Liver (tissue), 9 donors: ENCODE measurements around the gene RTN4RL1. TPM values are rescaled to one million over a fixed set of nuclear protein-coding genes. Genes with fewer than 3 reads are reported as not detected.

Experiments
- DNase-seq: peaks from one replicate; pipeline ENCODE4 v3.0.0-alpha.2; 2017; ENCODE audit warnings: low spot score
- H3K27ac ChIP-seq, 2 donors: one replicate each; pipeline ENCODE4 v1.7.0; 2013; ENCODE audit warnings: inconsistent platforms in 2 of 2, low read length in 2 of 2, control low read depth in 1 of 2, low read depth in 1 of 2, mild to moderate bottlenecking in 1 of 2
- H3K27me3 ChIP-seq, 4 donors: one replicate each; pipeline versions ENCODE4 v1.6.1 to v1.7.0; 2013; ENCODE audit warnings: low read length in 3 of 4, inconsistent platforms in 1 of 4, mild to moderate bottlenecking in 1 of 4, moderate library complexity in 1 of 4; ENCODE audit not compliant: control insufficient read depth in 4 of 4, insufficient read depth in 4 of 4
- H3K36me3 ChIP-seq, 4 donors: one replicate each; pipeline versions ENCODE4 v1.6.1 to v1.7.0; 2013; ENCODE audit warnings: low read length in 3 of 4, mild to moderate bottlenecking in 3 of 4, low read depth in 1 of 4, moderate library complexity in 1 of 4; ENCODE audit not compliant: control insufficient read depth in 4 of 4, insufficient read depth in 3 of 4
- H3K4me1 ChIP-seq, 4 donors: one replicate each; pipeline versions ENCODE4 v1.6.1 to v1.7.0; 2013; ENCODE audit warnings: low read length in 3 of 4, mild to moderate bottlenecking in 3 of 4, moderate library complexity in 1 of 4; ENCODE audit not compliant: control insufficient read depth in 4 of 4, insufficient read depth in 4 of 4
- H3K4me3 ChIP-seq, 3 donors: one replicate each; pipeline versions ENCODE4 v1.6.1 to v1.7.0; 2013; ENCODE audit warnings: low read length in 3 of 3, control low read depth in 1 of 3, low read depth in 1 of 3, mild to moderate bottlenecking in 1 of 3
- H3K9ac ChIP-seq, 2 donors: one replicate each; pipeline ENCODE4 v1.7.0; 2013; ENCODE audit warnings: low read length in 2 of 2, mild to moderate bottlenecking in 2 of 2, moderate library complexity in 2 of 2, control low read depth in 1 of 2, low read depth in 1 of 2
- H3K9me3 ChIP-seq, 4 donors: one replicate each; pipeline versions ENCODE4 v1.6.1 to v1.7.0; 2013; ENCODE audit warnings: low read length in 3 of 4; ENCODE audit not compliant: control insufficient read depth in 4 of 4
- ATF3 ChIP-seq: IDR thresholded peaks from 2 replicates; pipeline ENCODE4 v1.6.1; 2016; ENCODE audit warnings: antibody characterized with exemption
- EGR1 ChIP-seq, 2 donors: IDR thresholded peaks; 2 replicates each; pipeline ENCODE4 v1.6.1; 2016 to 2018; ENCODE audit warnings: antibody characterized with exemption in 2 of 2, low read depth in 2 of 2
- FOXA1 ChIP-seq: IDR thresholded peaks from 2 replicates; pipeline ENCODE4 v1.6.1; 2016; ENCODE audit warnings: antibody characterized with exemption
- FOXA2 ChIP-seq: IDR thresholded peaks from 2 replicates; pipeline ENCODE4 v1.6.1; 2016; ENCODE audit warnings: antibody characterized with exemption
- GABPA ChIP-seq, 2 donors: IDR thresholded peaks in 1 of 2; conservative IDR thresholded peaks in 1 of 2; 2 replicates each; pipeline ENCODE4 v1.6.1; 2016; ENCODE audit warnings: antibody characterized with exemption in 2 of 2, mild to moderate bottlenecking in 1 of 2, moderate library complexity in 1 of 2
- HNF4A ChIP-seq, 2 donors: conservative IDR thresholded peaks; 2 replicates each; pipeline ENCODE4 v1.6.1; 2016; ENCODE audit warnings: antibody characterized with exemption in 2 of 2, mild to moderate bottlenecking in 2 of 2
- HNF4G ChIP-seq: IDR thresholded peaks from 2 replicates; pipeline ENCODE4 v1.6.1; 2016; ENCODE audit warnings: antibody characterized with exemption
- JUND ChIP-seq, 2 donors: IDR thresholded peaks; 2 replicates each; pipeline ENCODE4 v1.6.1; 2016; ENCODE audit warnings: antibody characterized with exemption in 2 of 2
- NR2F2 ChIP-seq: IDR thresholded peaks from 2 replicates; pipeline ENCODE4 v1.6.1; 2016; ENCODE audit warnings: antibody characterized with exemption
- RAD21 ChIP-seq, 2 donors: IDR thresholded peaks; 2 replicates each; pipeline ENCODE4 v1.6.1; 2016; ENCODE audit warnings: antibody characterized with exemption in 2 of 2, mild to moderate bottlenecking in 2 of 2
- RXRA ChIP-seq, 2 donors: IDR thresholded peaks; 2 replicates each; pipeline ENCODE4 v1.6.1; 2017 to 2018; ENCODE audit warnings: antibody characterized with exemption in 2 of 2, mild to moderate bottlenecking in 1 of 2
- SP1 ChIP-seq: IDR thresholded peaks from 2 replicates; pipeline ENCODE4 v1.6.1; 2018; ENCODE audit warnings: antibody characterized with exemption, mild to moderate bottlenecking
- TAF1 ChIP-seq: conservative IDR thresholded peaks from 2 replicates; pipeline ENCODE4 v1.6.1; 2016; ENCODE audit warnings: antibody characterized with exemption, mild to moderate bottlenecking
- YY1 ChIP-seq: IDR thresholded peaks from 2 replicates; pipeline ENCODE4 v1.6.1; 2016; ENCODE audit warnings: antibody characterized with exemption, mild to moderate bottlenecking
- ZBTB33 ChIP-seq: IDR thresholded peaks from 2 replicates; pipeline ENCODE4 v1.6.1; 2016; ENCODE audit warnings: antibody characterized with exemption
- WGBS: extraction: QIAGEN DNeasy Blood & Tissue Kit; methylation state at CpG from one replicate; pipeline ENCODE4 v1.1.7; 2013; 5-methylcytosine and 5-hydroxymethylcytosine counted together
- polyA plus RNA-seq, 2 donors: library from polyadenylated mRNA; stranded (reverse) in 1 of 2; unstranded in 1 of 2; fragments of 200-250 nt in 1 of 2; fragments of >200 nt in 1 of 2; fragmentation: Nextera tagmentation in 1 of 2; extraction: Ambion mirVana in 1 of 2; gene quantifications; one replicate each; pipeline versions ENCODE4 v1.2.1 to v1.2.3, GENCODE V29; 2013 to 2015
- total RNA-seq, 2 donors: library from RNA; depleted of rRNA; stranded (reverse); fragments of >200 nt; gene quantifications; one replicate each; pipeline ENCODE4 v1.2.3, GENCODE V29; 2014
- TF ChIP-seq, protein P1 (sequence below): fragments of 150-350 bp; IDR thresholded peaks from 2 replicates; pipeline ENCODE4 v1.5.1; 2017; ENCODE audit warnings: improper control_type of control experiment, low read depth, low read length; ENCODE audit not compliant: missing input control
- TF ChIP-seq, protein P2 (sequence below): IDR thresholded peaks from 2 replicates; pipeline ENCODE4 v1.6.1; 2016; ENCODE audit warnings: antibody characterized with exemption, mild to moderate bottlenecking
- TF ChIP-seq, protein P3 (sequence below): IDR thresholded peaks from 2 replicates; pipeline ENCODE4 v1.6.1; 2016; ENCODE audit warnings: antibody characterized with exemption
- donor health status: healthy.
- donor health status: healthy.
- donor health status: healthy.
- donor health status: healthy.
- donor health status: healthy.

The RTN4RL1 gene
- total and polyA plus RNA-seq, 4 donors: 0.04 to 5.4 (median 1.2) TPM

GRCh38 chr17:2011411-2012371 is 13.4 kb downstream of the RTN4RL1 start:
- Histone ChIP-seq H3K27ac (peak overlapping the region; percentile 6 to 57), H3K36me3 (no peaks in the 10 kb centered on the region), H3K4me3 (peak overlapping the region in 1 of 3 donors; percentile 6), H3K9me3 (no peaks in the 10 kb centered on the region), H3K27me3 (no peaks in the 10 kb centered on the region), H3K4me1 (peaks cover 15 to 70% (median 34%) of the 10 kb centered on the region in 4 donors), H3K9ac (no peak overlapping the region)
- WGBS: 26% methylated on average over 24 of the region's 24 CpGs
- no peak for DNase-seq
- TF ChIP-seq RAD21 (IDR thresholded peaks at IDR 0.05): peak in 1 of 2 donors; percentile 22
- TF ChIP-seq JUND (IDR thresholded peaks at IDR 0.05): peak in 1 of 2 donors; percentile 27
- TF ChIP-seq, protein P1, sequence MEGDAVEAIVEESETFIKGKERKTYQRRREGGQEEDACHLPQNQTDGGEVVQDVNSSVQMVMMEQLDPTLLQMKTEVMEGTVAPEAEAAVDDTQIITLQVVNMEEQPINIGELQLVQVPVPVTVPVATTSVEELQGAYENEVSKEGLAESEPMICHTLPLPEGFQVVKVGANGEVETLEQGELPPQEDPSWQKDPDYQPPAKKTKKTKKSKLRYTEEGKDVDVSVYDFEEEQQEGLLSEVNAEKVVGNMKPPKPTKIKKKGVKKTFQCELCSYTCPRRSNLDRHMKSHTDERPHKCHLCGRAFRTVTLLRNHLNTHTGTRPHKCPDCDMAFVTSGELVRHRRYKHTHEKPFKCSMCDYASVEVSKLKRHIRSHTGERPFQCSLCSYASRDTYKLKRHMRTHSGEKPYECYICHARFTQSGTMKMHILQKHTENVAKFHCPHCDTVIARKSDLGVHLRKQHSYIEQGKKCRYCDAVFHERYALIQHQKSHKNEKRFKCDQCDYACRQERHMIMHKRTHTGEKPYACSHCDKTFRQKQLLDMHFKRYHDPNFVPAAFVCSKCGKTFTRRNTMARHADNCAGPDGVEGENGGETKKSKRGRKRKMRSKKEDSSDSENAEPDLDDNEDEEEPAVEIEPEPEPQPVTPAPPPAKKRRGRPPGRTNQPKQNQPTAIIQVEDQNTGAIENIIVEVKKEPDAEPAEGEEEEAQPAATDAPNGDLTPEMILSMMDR: no peak
- no peak for TF ChIP-seq NR2F2
- no peak for TF ChIP-seq ATF3
- TF ChIP-seq GABPA (IDR thresholded peaks at IDR 0.05 in 1 of 2, conservative IDR thresholded peaks at IDR 0.05 in 1 of 2): no peak
- no peak for TF ChIP-seq HNF4G
- TF ChIP-seq HNF4A (conservative IDR thresholded peaks at IDR 0.05): peak in 1 of 2 donors; percentile 69
- TF ChIP-seq EGR1 (IDR thresholded peaks at IDR 0.05; ENCODE audit: low read depth in 2 of 2): peak in 1 of 2 donors; percentile 38
- TF ChIP-seq FOXA1: no peak
- no peak for TF ChIP-seq FOXA2
- no peak for TF ChIP-seq ZBTB33
- TF ChIP-seq, protein P2, sequence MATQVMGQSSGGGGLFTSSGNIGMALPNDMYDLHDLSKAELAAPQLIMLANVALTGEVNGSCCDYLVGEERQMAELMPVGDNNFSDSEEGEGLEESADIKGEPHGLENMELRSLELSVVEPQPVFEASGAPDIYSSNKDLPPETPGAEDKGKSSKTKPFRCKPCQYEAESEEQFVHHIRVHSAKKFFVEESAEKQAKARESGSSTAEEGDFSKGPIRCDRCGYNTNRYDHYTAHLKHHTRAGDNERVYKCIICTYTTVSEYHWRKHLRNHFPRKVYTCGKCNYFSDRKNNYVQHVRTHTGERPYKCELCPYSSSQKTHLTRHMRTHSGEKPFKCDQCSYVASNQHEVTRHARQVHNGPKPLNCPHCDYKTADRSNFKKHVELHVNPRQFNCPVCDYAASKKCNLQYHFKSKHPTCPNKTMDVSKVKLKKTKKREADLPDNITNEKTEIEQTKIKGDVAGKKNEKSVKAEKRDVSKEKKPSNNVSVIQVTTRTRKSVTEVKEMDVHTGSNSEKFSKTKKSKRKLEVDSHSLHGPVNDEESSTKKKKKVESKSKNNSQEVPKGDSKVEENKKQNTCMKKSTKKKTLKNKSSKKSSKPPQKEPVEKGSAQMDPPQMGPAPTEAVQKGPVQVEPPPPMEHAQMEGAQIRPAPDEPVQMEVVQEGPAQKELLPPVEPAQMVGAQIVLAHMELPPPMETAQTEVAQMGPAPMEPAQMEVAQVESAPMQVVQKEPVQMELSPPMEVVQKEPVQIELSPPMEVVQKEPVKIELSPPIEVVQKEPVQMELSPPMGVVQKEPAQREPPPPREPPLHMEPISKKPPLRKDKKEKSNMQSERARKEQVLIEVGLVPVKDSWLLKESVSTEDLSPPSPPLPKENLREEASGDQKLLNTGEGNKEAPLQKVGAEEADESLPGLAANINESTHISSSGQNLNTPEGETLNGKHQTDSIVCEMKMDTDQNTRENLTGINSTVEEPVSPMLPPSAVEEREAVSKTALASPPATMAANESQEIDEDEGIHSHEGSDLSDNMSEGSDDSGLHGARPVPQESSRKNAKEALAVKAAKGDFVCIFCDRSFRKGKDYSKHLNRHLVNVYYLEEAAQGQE: peak; percentile 29
- TF ChIP-seq, protein P3, sequence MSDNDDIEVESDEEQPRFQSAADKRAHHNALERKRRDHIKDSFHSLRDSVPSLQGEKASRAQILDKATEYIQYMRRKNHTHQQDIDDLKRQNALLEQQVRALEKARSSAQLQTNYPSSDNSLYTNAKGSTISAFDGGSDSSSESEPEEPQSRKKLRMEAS: peak; percentile 52
- no peak for TF ChIP-seq TAF1
- peak; percentile 25 for TF ChIP-seq SP1
- peak; percentile 53 for TF ChIP-seq YY1
- TF ChIP-seq RXRA (IDR thresholded peaks at IDR 0.05): peak in 1 of 2 donors; percentile 85
